KMS-11 (cell line): ENCODE data around the gene TEAD1.

Source experiments
- H2AFZ ChIP-seq: fragments of 200-600 bp; sonication (generic); 2 replicates; pipeline ENCODE4 v1.6.1; 2016; ENCODE audit warnings: antibody characterized with exemption, mixed run types, low read depth
- H3K27ac ChIP-seq: fragments of 200-600 bp; sonication (generic); 2 replicates; pipeline ENCODE4 v1.6.1; 2016; ENCODE audit warnings: mild to moderate bottlenecking, mixed run types
- H3K27me3 ChIP-seq: fragments of 200-600 bp; sonication (generic); 2 replicates; pipeline ENCODE4 v1.6.1; 2017; ENCODE audit warnings: mild to moderate bottlenecking, low read depth, mixed run types, moderate library complexity; ENCODE audit not compliant: insufficient read depth
- H3K36me3 ChIP-seq: fragments of 200-600 bp; sonication (generic); 2 replicates; pipeline ENCODE4 v1.6.1; 2017; ENCODE audit warnings: mild to moderate bottlenecking, mixed run types; ENCODE audit not compliant: insufficient read depth
- H3K4me1 ChIP-seq: fragments of 200-600 bp; sonication (generic); 2 replicates; pipeline ENCODE4 v1.6.1; 2016; ENCODE audit warnings: mild to moderate bottlenecking, low read depth, mixed run types; ENCODE audit not compliant: poor library complexity, severe bottlenecking
- H3K4me2 ChIP-seq: fragments of 200-600 bp; sonication (generic); 2 replicates; pipeline ENCODE4 v1.7.0; 2016; ENCODE audit warnings: mild to moderate bottlenecking, mixed run types
- H3K4me3 ChIP-seq: fragments of 200-600 bp; sonication (generic); IDR thresholded peaks from 2 replicates; pipeline ENCODE4 v1.6.1; 2017; ENCODE audit warnings: low read depth, low read length, mixed read lengths; ENCODE audit not compliant: insufficient read depth
- H3K79me2 ChIP-seq: fragments of 200-600 bp; sonication (generic); 2 replicates; pipeline ENCODE4 v1.6.1; 2016; ENCODE audit warnings: low read depth, mixed run types; ENCODE audit not compliant: insufficient read depth
- H3K9ac ChIP-seq: fragments of 200-600 bp; sonication (generic); 2 replicates; pipeline ENCODE4 v1.6.1; 2016; ENCODE audit warnings: mild to moderate bottlenecking, mixed run types
- H4K20me1 ChIP-seq: fragments of 200-600 bp; sonication (generic); 2 replicates; pipeline ENCODE4 v1.6.1; 2016; ENCODE audit warnings: mild to moderate bottlenecking, mixed run types; ENCODE audit not compliant: insufficient read depth
- CTCF ChIP-seq: fragments of 200-600 bp; sonication (generic); conservative IDR thresholded peaks from 2 replicates; pipeline ENCODE4 v1.6.1; 2017; ENCODE audit warnings: low read depth, mild to moderate bottlenecking, antibody characterized with exemption, low read length, moderate library complexity, mixed read lengths

Gene TEAD1

GRCh38 chr11:12859872-12860657 is 185.8 kb downstream of the TEAD1 start:
- no peaks in the 10 kb centered on the region for H4K20me1 ChIP-seq
- no peak overlapping the region for H2AFZ ChIP-seq
- H3K27ac ChIP-seq = no peak overlapping the region
- H3K9ac ChIP-seq = no peak overlapping the region
- peaks cover 15% of the 10 kb centered on the region; the same call in 1 of the 2 replicates for H3K79me2 ChIP-seq
- no peak for TF ChIP-seq CTCF
- no peaks in the 10 kb centered on the region for H3K27me3 ChIP-seq
- no peaks in the 10 kb centered on the region for H3K36me3 ChIP-seq
- no peak overlapping the region for H3K4me3 ChIP-seq
- H3K4me2 ChIP-seq = no peak overlapping the region
- H3K4me1 ChIP-seq = peaks cover 21% of the 10 kb centered on the region

- H3K4me1 ChIP-seq = peaks cover 21% of the 10 kb centered on the region
- H3K4me3 ChIP-seq = no peak overlapping the region
- H3K79me2 ChIP-seq = peaks cover 12% of the 10 kb centered on the region; the same call in 1 of the 2 replicates
- H3K27ac ChIP-seq = no peak overlapping the region
- H3K27me3 ChIP-seq = no peaks in the 10 kb centered on the region
- H2AFZ ChIP-seq = no peak overlapping the region
- no peak overlapping the region for H3K4me2 ChIP-seq
- H4K20me1 ChIP-seq = no peaks in the 10 kb centered on the region
- no peaks in the 10 kb centered on the region for H3K36me3 ChIP-seq
- no peak for TF ChIP-seq CTCF
- H3K9ac ChIP-seq = no peak overlapping the region
These were observed 186.6 kb downstream of the TEAD1 start for GRCh38 chr11:12860827-12861226.

- H3K27ac ChIP-seq = no peak overlapping the region
- no peak overlapping the region for H2AFZ ChIP-seq
- H3K9ac ChIP-seq = no peak overlapping the region
- no peak overlapping the region for H3K4me3 ChIP-seq
- H3K79me2 ChIP-seq = peaks cover 12% of the 10 kb centered on the region; the same call in 1 of the 2 replicates
- no peaks in the 10 kb centered on the region for H4K20me1 ChIP-seq
- H3K4me2 ChIP-seq = no peak overlapping the region
- no peaks in the 10 kb centered on the region for H3K27me3 ChIP-seq
- peaks cover 21% of the 10 kb centered on the region for H3K4me1 ChIP-seq
- TF ChIP-seq CTCF = no peak
- H3K36me3 ChIP-seq = no peaks in the 10 kb centered on the region
These were observed 188.7 kb downstream of the TEAD1 start for GRCh38 chr11:12862696-12863469.

GRCh38 chr11:12863605-12864121 is 189.4 kb downstream of the TEAD1 start:
- Histone ChIP-seq H3K79me2 (peaks cover 12% of the 10 kb centered on the region; the same call in 1 of the 2 replicates), H2AFZ (no peak overlapping the region), H3K4me3 (no peak overlapping the region), H3K27ac (no peak overlapping the region), H3K27me3 (no peaks in the 10 kb centered on the region), H3K4me1 (peaks cover 21% of the 10 kb centered on the region), H3K9ac (no peak overlapping the region), H4K20me1 (no peaks in the 10 kb centered on the region), H3K4me2 (no peak overlapping the region), H3K36me3 (no peaks in the 10 kb centered on the region)
- TF ChIP-seq CTCF = no peak
